BLaER1 treated with 17β-estradiol and CSF1 and Interleukin-3, amounts not matched to agents 10 nM and 100 nM (cell line): ENCODE measurements around the gene IQSEC2.

Experiments used
- H3K27ac ChIP-seq, 11 experiments: shearing (Covaris generic); formaldehyde crosslinking; 2 replicates each; pipeline ENCODE4 v1.8.1; 2022
- H3K27me3 ChIP-seq, 11 experiments: shearing (Covaris generic); formaldehyde crosslinking; 2 replicates each; pipeline ENCODE4 v1.8.1; 2022
- H3K36me3 ChIP-seq, 11 experiments: shearing (Covaris generic); formaldehyde crosslinking; 2 replicates each; pipeline ENCODE4 v1.8.1; 2022
- H3K4me1 ChIP-seq, 10 experiments: shearing (Covaris generic); formaldehyde crosslinking; 2 replicates each; pipeline ENCODE4 v1.8.1; 2022
- H3K4me2 ChIP-seq, 11 experiments: shearing (Covaris generic); formaldehyde crosslinking; 2 replicates each; pipeline ENCODE4 v1.8.1; 2022
- H3K4me3 ChIP-seq, 10 experiments: shearing (Covaris generic); formaldehyde crosslinking; 2 replicates each; pipeline ENCODE4 v1.8.1; 2022
- H3K9ac ChIP-seq, 11 experiments: shearing (Covaris generic); formaldehyde crosslinking; 2 replicates each; pipeline ENCODE4 v1.8.1; 2022
- H3K9me3 ChIP-seq, 11 experiments: shearing (Covaris generic); formaldehyde crosslinking; replicated peaks in 1 of 11; 2 replicates each; pipeline ENCODE4 v1.8.1; 2022
- H4K20me1 ChIP-seq, 11 experiments: shearing (Covaris generic); formaldehyde crosslinking; 2 replicates each; pipeline ENCODE4 v1.8.1; 2022
- Cebpa-rat ChIP-seq, 11 experiments: shearing (Covaris generic); IDR thresholded peaks; 2 replicates each; pipeline ENCODE4 v1.8.1; 2022

The IQSEC2 gene

DNA sequence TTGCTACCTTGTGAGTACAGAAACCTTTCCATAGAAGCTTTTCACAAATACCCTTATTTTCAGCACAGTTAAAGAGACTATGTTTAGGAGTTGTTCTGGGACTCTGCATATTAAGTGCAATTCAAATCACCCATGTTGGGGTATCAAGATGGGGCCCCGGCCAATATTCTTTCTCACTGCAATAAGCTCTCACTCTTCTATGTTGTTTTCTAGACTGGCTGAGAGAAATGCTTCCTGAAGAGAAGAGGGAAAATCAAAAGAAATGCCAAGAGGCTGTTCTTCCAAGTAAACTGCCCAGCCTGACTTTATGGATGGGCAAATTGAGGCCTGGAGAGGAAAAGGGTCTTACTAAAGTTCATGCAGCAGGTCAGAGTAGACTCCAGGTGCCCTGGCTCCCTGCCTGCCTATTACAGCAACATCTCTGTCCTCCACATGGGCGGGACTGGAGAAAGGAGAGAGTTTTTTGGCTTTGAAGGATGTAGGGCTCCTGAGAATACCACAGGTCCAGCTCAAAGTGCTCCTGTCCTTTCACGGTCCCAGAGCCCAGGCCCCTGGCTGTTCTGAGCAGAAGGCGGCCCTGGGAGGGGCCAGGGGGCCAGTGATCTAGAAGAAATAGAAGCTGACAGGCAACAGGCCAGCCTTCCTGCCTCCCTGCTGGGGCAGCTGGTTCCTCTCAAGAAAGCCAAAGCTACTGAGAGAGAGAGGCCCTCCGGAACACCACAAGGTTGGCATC, 745 bp upstream of the IQSEC2 start:
- H3K4me3 ChIP-seq = peak overlapping the region in 4 of 10 experiments; percentile 51 to 69 (median 59); a peak in 5 of 20 replicates
- H3K4me1 ChIP-seq = peaks cover 47 to 66% (median 58%) of the 10 kb centered on the region in 10 experiments
- H3K4me2 ChIP-seq = peak overlapping the region; percentile 66 to 90 (median 84)

DNA sequence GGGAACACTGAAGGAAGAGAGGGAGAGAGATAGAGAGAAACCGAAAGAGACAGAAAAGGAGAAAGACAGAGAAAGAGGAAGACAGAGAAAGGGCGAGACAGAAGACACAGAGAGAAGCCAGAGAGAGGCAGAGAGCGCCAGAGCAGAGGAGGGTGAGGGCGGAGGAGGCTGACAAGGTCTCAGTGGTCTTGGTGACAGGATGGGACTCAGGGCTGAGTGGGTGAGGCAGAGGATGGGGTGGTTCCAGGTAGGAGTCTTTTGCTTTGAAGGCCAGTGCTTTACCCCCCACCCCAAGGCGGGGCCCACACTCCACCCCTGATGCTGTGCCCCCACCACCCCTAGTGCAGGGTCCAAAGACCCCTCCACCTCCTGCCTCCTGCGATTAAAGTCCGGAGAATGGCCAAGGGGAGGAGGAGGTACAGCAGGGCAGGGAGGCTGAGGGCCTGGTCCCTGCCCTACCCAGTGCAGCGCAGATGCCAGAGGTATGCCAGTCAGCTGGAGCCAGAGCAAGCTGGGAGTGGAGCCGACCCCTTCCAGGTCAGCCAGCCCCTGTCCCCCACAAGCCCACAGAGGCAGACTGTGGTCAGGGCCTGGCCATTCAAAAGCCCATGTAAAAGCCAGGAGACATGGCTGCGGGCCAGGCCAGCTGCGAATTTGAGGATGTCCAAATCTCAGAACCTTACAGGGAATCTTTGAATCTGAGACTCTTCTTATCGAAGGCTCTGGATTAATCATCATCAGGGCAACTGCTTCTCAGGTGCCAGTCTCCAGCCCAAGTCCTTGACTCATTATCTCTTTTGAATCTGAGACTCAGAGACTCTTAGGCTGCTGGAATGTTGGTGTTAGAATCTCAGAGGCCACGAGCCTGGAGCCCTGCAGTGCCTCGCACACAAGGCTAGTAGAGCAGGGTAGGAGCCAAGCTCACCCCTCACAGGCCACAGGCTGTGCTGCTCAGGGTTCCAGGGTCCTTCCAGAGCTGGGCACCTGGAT, 758 bp downstream of the IQSEC2 start:
- peak overlapping the region; percentile 44 to 69 (median 58) for H3K4me3 ChIP-seq
- H3K27ac ChIP-seq = peak overlapping the region; percentile 40 to 77 (median 73); a peak in 21 of 22 replicates
- H3K4me1 ChIP-seq = peaks cover 32 to 50% (median 43%) of the 10 kb centered on the region in 10 experiments
- no peaks in the 10 kb centered on the region for H3K9me3 ChIP-seq
- H4K20me1 ChIP-seq = peaks cover 0 to 33% (median 0%) of the 10 kb centered on the region in 11 experiments; a peak in 6 of 22 replicates
- peak overlapping the region; percentile 57 to 78 (median 70) for H3K9ac ChIP-seq
- peaks cover 43 to 78% (median 56%) of the 10 kb centered on the region in 11 experiments for H3K27me3 ChIP-seq
- H3K36me3 ChIP-seq = no peaks in the 10 kb centered on the region
- H3K4me2 ChIP-seq = peak overlapping the region; percentile 66 to 90 (median 84)
- TF ChIP-seq Cebpa-rat (IDR thresholded peaks at IDR 0.05) = no peak

More for the DNA sequence above, 745 bp upstream of the IQSEC2 start:
- peaks cover 0 to 36% (median 0%) of the 10 kb centered on the region in 11 experiments; a peak in 7 of 22 replicates for H4K20me1 ChIP-seq
- TF ChIP-seq Cebpa-rat (IDR thresholded peaks at IDR 0.05) = no peak
- peaks cover 43 to 65% (median 56%) of the 10 kb centered on the region in 11 experiments for H3K27me3 ChIP-seq
- H3K36me3 ChIP-seq = no peaks in the 10 kb centered on the region
- peak overlapping the region in 4 of 11 experiments; percentile 19 to 77 (median 74); a peak in 8 of 22 replicates for H3K27ac ChIP-seq
- peak overlapping the region in 10 of 11 experiments; percentile 0 to 77 (median 64); a peak in 12 of 22 replicates for H3K9ac ChIP-seq
- no peaks in the 10 kb centered on the region for H3K9me3 ChIP-seq

DNA sequence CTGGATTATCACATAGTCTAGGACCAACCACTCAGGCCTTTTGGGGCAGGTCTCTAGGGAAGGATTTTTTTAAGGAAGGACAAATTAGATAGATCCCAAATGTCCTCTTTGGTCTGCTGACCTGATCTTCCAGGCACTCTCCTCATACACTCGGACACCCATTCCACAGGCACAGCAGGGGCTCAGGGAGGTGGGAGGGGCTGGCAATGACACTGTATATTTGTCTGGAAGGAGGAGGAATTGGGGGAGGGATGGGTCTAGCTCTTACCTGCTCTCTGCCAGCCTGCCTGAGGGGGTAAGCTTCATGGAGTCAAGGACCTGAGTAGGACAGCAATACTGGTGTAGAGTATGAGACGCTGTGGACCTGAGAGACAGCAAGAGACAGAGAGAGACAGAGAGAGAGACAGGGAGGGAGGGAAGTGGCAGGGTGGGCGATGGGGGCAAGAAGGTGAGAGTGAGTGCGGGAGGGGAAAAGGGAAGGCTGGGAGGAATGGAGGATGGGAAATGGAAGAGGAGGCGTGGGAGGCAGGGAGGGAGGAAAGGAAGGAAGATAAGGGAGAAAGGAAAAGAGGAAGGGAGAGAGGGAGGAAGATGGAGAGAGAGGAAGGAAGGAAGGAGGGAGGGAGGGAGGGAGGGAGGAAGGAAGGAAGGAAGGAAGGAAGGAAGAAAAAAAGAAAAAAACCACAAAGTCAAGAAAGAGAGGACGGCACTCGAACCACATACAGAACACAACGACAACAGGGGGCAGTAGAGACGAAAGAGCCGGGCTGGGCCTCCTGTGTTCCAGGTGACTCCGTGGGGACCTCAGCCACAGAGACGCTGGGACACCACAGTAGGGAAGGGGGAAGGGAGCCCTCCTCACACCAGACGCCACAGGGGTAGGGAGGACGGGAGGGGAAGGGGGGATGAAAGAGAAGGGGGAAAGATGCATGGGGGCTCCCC, 1.8 kb downstream of the IQSEC2 start:
- Histone ChIP-seq H3K27me3 (peaks cover 43 to 87% (median 64%) of the 10 kb centered on the region in 11 experiments), H3K4me2 (peak overlapping the region; percentile 66 to 90 (median 84)), H3K9me3 (no peaks in the 10 kb centered on the region), H3K4me1 (peaks cover 23 to 40% (median 32%) of the 10 kb centered on the region in 10 experiments), H3K27ac (peak overlapping the region in 9 of 11 experiments; percentile 12 to 77 (median 73); a peak in 16 of 22 replicates), H3K9ac (peak overlapping the region; percentile 57 to 78 (median 70); a peak in 17 of 22 replicates), H3K4me3 (peak overlapping the region in 9 of 10 experiments; percentile 51 to 69 (median 58); a peak in 12 of 20 replicates), H3K36me3 (no peaks in the 10 kb centered on the region), H4K20me1 (peaks cover 0 to 33% (median 0%) of the 10 kb centered on the region in 11 experiments; a peak in 6 of 22 replicates)
- no peak for TF ChIP-seq Cebpa-rat (IDR thresholded peaks at IDR 0.05)

DNA sequence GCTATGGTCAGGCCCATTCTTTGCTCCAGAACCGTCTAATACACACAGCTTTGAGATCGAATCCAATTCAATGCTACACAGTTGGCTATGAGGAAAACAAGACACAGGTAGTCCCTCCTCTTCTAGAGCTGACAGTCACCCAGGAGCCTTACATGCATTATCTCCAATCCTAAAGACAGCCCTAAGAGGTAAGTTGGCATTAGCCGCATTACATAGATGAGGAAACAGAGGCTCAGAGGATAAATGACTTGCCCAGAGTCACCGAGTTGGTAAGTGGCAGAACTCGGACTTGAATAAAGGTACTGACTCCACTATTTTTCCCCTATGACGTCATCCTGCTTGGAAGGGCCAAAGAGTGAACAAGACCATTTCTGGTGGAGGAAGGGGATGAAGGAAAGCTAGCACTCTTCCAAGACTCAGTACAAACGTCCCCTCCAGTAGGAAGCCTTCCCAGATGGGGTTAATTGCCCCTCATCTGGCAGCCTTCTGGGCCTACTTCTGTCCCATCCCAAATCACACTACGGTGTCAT, 8.5 kb downstream of the IQSEC2 start:
- Histone ChIP-seq H3K4me2 (no peak overlapping the region), H3K36me3 (no peaks in the 10 kb centered on the region), H3K27me3 (peaks cover 44 to 87% (median 69%) of the 10 kb centered on the region in 11 experiments), H3K9me3 (no peaks in the 10 kb centered on the region), H3K9ac (no peak overlapping the region), H4K20me1 (peaks cover 0 to 21% (median 0%) of the 10 kb centered on the region in 11 experiments; a peak in 5 of 22 replicates), H3K4me3 (no peak overlapping the region), H3K4me1 (peaks cover 6 to 20% (median 13%) of the 10 kb centered on the region in 10 experiments), H3K27ac (no peak overlapping the region)
- TF ChIP-seq Cebpa-rat (IDR thresholded peaks at IDR 0.05) = no peak

DNA sequence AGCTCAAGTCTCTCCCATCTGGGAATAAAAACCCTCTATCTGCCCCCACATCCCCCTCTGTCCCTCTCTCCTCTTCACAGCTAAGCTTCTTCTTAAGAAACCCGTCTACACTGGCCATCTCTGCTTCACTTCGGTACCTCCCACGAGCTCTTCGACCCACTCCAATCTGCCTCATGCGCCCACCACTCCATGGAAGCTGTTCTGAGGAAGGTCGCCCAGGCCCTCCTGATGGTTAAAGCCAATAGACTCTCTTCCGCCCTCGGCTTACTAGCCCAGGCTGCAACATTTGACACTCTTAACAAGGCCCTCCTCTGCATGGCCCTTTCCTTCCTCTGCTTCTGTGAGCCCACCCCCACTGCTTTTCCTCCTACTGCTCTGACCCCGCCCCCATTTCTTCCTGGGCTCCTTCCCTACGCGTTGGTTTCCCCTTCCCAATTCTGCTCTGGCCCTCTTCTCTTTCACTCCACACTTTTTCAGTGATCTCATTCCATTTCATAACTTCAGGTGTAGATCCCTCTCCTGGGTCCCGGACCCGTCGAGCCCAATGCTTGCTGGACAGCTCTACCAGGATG, 11.8 kb downstream of the IQSEC2 start:
- no peaks in the 10 kb centered on the region for H3K9me3 ChIP-seq
- H3K9ac ChIP-seq = no peak overlapping the region
- no peak for TF ChIP-seq Cebpa-rat (IDR thresholded peaks at IDR 0.05)
- H3K36me3 ChIP-seq = no peaks in the 10 kb centered on the region
- H3K27me3 ChIP-seq = peaks cover 75 to 99% (median 94%) of the 10 kb centered on the region in 11 experiments
- peaks cover 38 to 52% (median 44%) of the 10 kb centered on the region in 10 experiments for H3K4me1 ChIP-seq
- no peak overlapping the region for H3K4me3 ChIP-seq
- H4K20me1 ChIP-seq = peaks cover 0 to 28% (median 0%) of the 10 kb centered on the region in 11 experiments; a peak in 7 of 22 replicates
- peak overlapping the region in 1 of 11 experiments; percentile 78; a peak in 2 of 22 replicates for H3K4me2 ChIP-seq
- no peak overlapping the region for H3K27ac ChIP-seq

DNA sequence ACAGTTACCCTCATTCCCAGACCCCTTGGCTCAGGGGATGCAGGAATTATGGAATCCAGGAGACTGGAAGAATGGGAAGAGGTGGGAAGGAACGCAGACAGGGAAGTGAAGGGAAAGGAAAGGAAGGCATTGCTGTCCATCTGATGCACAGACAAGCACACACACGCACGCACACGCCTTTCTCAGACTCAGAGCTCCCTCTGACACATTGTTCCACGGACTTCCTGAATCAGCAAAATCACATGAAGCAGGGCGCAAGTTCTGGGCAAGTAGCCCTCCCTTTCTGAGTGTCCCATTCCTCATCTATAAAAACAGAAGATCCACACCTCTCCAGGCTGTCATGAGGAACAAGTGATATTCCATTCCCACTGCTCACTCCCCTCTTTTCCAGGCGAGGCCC, 13.2 kb downstream of the IQSEC2 start:
- Histone ChIP-seq H3K9ac (no peak overlapping the region), H3K4me2 (peak overlapping the region; percentile 52 to 81 (median 72); a peak in 21 of 22 replicates), H3K9me3 (no peaks in the 10 kb centered on the region), H3K36me3 (no peaks in the 10 kb centered on the region), H3K27me3 (peaks cover 87 to 99% (median 98%) of the 10 kb centered on the region in 11 experiments), H3K4me1 (peaks cover 47 to 67% (median 58%) of the 10 kb centered on the region in 10 experiments), H3K4me3 (no peak overlapping the region), H3K27ac (no peak overlapping the region), H4K20me1 (peaks cover 0 to 39% (median 6%) of the 10 kb centered on the region in 11 experiments; a peak in 11 of 22 replicates)
- no peak for TF ChIP-seq Cebpa-rat (IDR thresholded peaks at IDR 0.05)

DNA sequence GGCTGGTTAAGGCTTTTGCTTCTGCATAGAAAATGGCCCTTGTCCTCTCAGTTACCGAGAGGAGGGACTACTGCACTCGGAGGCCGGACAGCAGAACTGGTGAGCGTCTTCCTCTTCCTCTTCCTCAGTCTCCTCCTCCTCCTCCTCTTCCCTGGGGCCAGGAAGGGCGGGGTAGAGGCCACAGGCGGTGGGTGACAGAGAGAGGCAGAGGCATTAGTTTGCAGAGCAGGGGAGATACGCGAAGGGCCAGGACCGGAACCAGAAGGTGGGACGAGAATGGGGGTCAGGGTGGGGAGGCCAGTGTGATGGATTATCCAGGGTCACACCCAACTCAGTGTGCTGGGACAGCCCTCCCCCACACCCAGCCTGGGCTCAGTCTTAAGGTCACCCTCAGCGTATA, 14.5 kb downstream of the IQSEC2 start:
- TF ChIP-seq Cebpa-rat (IDR thresholded peaks at IDR 0.05) = no peak
- H3K9ac ChIP-seq = peak overlapping the region in 2 of 11 experiments; percentile 33 to 35; a peak in 1 of 22 replicates
- no peaks in the 10 kb centered on the region for H3K36me3 ChIP-seq
- H3K4me1 ChIP-seq = peaks cover 60 to 79% (median 70%) of the 10 kb centered on the region in 10 experiments
- H3K27me3 ChIP-seq = peaks cover 93 to 99% (median 98%) of the 10 kb centered on the region in 11 experiments
- peak overlapping the region in 2 of 11 experiments; percentile 37 to 52; a peak in 2 of 22 replicates for H3K27ac ChIP-seq
- H3K4me2 ChIP-seq = peak overlapping the region; percentile 52 to 81 (median 72)
- peak overlapping the region in 2 of 10 experiments; percentile 14 to 41; a peak in 1 of 20 replicates for H3K4me3 ChIP-seq
- H3K9me3 ChIP-seq = no peaks in the 10 kb centered on the region
- H4K20me1 ChIP-seq = peaks cover 0 to 41% (median 16%) of the 10 kb centered on the region in 11 experiments; a peak in 17 of 22 replicates
